ENCODE results near the gene DCDC2B.

- TF ChIP-seq CTCF (IDR thresholded peaks at IDR 0.05): no peak
- no peak for TF ChIP-seq POLR2A (IDR thresholded peaks at IDR 0.05)
These were observed 36.2 kb upstream of the DCDC2B start for GRCh38 chr1:32172621-32173245.

All from ovary (tissue), 3 donors.